GM19025 (cell line): ENCODE data around the gene NANS.
"Not testable (repeated sequence)": the region's sequence is repeated elsewhere in the genome, so short reads cannot be mapped to it uniquely, and the experiment has no call there.

Source experiments
- ATAC-seq: cut with Tn5 transposase; IDR thresholded peaks from one replicate; pipeline ENCODE4 v1.9.1; 2021; ENCODE audit warnings: mild to moderate bottlenecking, low read depth, moderate library complexity; ENCODE audit not compliant: unreplicated experiment

The NANS gene

GRCh38 chr9:98129451-98129881 lies 72.9 kb downstream of the NANS start:
- no peak for ATAC-seq

- ATAC-seq: not testable (repeated sequence)
These were observed 73.5 kb downstream of the NANS start for GRCh38 chr9:98130060-98130459.

GRCh38 chr9:98130576-98131228 lies 74.2 kb downstream of the NANS start:
- no peak for ATAC-seq

- no peak for ATAC-seq
These were observed 75.6 kb downstream of the NANS start for GRCh38 chr9:98132158-98132557.
